K562 (cell line): ENCODE data around the gene ZNF618. TPM values are rescaled to one million over a fixed set of nuclear protein-coding genes. Genes with fewer than 3 reads are reported as not detected.

Experiments used
- ADNP ChIP-seq: fragments of 200-800 bp; sonication (Bioruptor generic); IDR thresholded peaks from 2 replicates; pipeline ENCODE4 v1.6.1; 2016; ENCODE audit warnings: missing genetic modification characterization, missing compliant biosample characterization
- BCOR ChIP-seq: fragments of 450-650 bp; IDR thresholded peaks from 2 replicates; pipeline ENCODE4 v1.6.1; 2016
- BHLHE40 ChIP-seq: IDR thresholded peaks from 2 replicates; pipeline ENCODE4 v1.6.1; 2011; ENCODE audit warnings: low read length, improper control_type of control experiment
- BRF2 ChIP-seq: IDR thresholded peaks from 3 replicates; pipeline ENCODE4 v1.6.1; 2011; ENCODE audit warnings: borderline replicate concordance, mild to moderate bottlenecking; ENCODE audit not compliant: insufficient read length, insufficient read depth
- CBX1 ChIP-seq: sonication (generic); IDR thresholded peaks from 2 replicates; pipeline ENCODE4 v1.6.1; 2016; ENCODE audit warnings: antibody characterized with exemption, low read depth, mild to moderate bottlenecking
- CTBP1 ChIP-seq: fragments of 450-650 bp; IDR thresholded peaks from 2 replicates; pipeline ENCODE4 v1.6.1; 2016; ENCODE audit warnings: borderline replicate concordance
- DIDO1 ChIP-seq: fragments of 450-650 bp; IDR thresholded peaks from 2 replicates; pipeline ENCODE4 v1.6.1; 2016; ENCODE audit warnings: low read depth, missing biosample characterization, missing genetic modification characterization
- DLX4 ChIP-seq: fragments of 250-450 bp; sonication (Bioruptor Pico); IDR thresholded peaks from 2 replicates; pipeline ENCODE4 v1.6.1; 2021; ENCODE audit warnings: mild to moderate bottlenecking
- FOXA3 ChIP-seq, 2 experiments: fragments of 450-650 bp in 1 of 2; sonication (generic) in 1 of 2; formaldehyde crosslinking; IDR thresholded peaks in 1 of 2; conservative IDR thresholded peaks in 1 of 2; 2 replicates each; pipeline versions ENCODE4 v1.4.0 to v1.8.0; 2020 to 2022; ENCODE audit warnings: mild to moderate bottlenecking in 2 of 2, missing genetic modification reagents in 1 of 2
- HDAC6 ChIP-seq: IDR thresholded peaks from 2 replicates; pipeline ENCODE4 v1.6.1; 2012; ENCODE audit warnings: low read depth, mild to moderate bottlenecking, control low read depth, inconsistent platforms, low read length, moderate library complexity
- HEY1 ChIP-seq: fragments of 250-450 bp; sonication (Bioruptor Pico); IDR thresholded peaks from 2 replicates; pipeline ENCODE4 v1.5.0; 2020; ENCODE audit warnings: mild to moderate bottlenecking, moderate library complexity, borderline replicate concordance
- ILF3 ChIP-seq: fragments of 450-650 bp; IDR thresholded peaks from 2 replicates; pipeline ENCODE4 v1.6.1; 2018; ENCODE audit warnings: antibody characterized with exemption, mild to moderate bottlenecking, moderate library complexity, borderline replicate concordance
- KAT2B ChIP-seq: IDR thresholded peaks from one replicate; pipeline ENCODE4 v1.6.1; 2012; ENCODE audit warnings: low read depth, mild to moderate bottlenecking, control low read depth, inconsistent platforms, low read length, moderate library complexity
- KDM1A ChIP-seq, 2 experiments: fragments of 450-650 bp; IDR thresholded peaks; 2 replicates each; pipeline ENCODE4 v1.6.1; 2016; ENCODE audit warnings: mild to moderate bottlenecking in 2 of 2
- KLF1 ChIP-seq: fragments of 450-650 bp; IDR thresholded peaks from 2 replicates; pipeline ENCODE4 v1.6.1; 2016; ENCODE audit warnings: missing genetic modification characterization, missing compliant biosample characterization
- MEIS2 ChIP-seq: fragments of 450-650 bp; IDR thresholded peaks from 2 replicates; pipeline ENCODE4 v1.6.1; 2014; ENCODE audit warnings: mild to moderate bottlenecking; ENCODE audit not compliant: partially characterized antibody
- NFYB ChIP-seq: IDR thresholded peaks from 2 replicates; pipeline ENCODE4 v1.6.1; 2011; ENCODE audit warnings: mild to moderate bottlenecking, moderate library complexity; ENCODE audit not compliant: insufficient read length; ENCODE audit errors: extremely low read depth
- TCF7L2 ChIP-seq: fragments of 150-350 bp; IDR thresholded peaks from 2 replicates; pipeline ENCODE4 v1.6.1; 2016; ENCODE audit warnings: low read depth, mild to moderate bottlenecking, low read length, moderate library complexity
- THRA ChIP-seq: fragments of 450-650 bp; IDR thresholded peaks from 2 replicates; pipeline ENCODE4 v1.6.1; 2017; ENCODE audit warnings: mild to moderate bottlenecking, moderate library complexity
- TOE1 ChIP-seq, 2 experiments: fragments of 450-650 bp in 1 of 2; sonication (generic) in 1 of 2; formaldehyde crosslinking in 1 of 2; IDR thresholded peaks; 2 replicates each; pipeline versions ENCODE4 v1.7.1 to v1.8.0; 2016 to 2022; ENCODE audit warnings: borderline replicate concordance in 2 of 2, mild to moderate bottlenecking in 2 of 2, antibody characterized with exemption in 1 of 2, inconsistent platforms in 1 of 2, low read depth in 1 of 2, missing genetic modification reagents in 1 of 2, moderate library complexity in 1 of 2
- ZBED1 ChIP-seq: IDR thresholded peaks from 2 replicates; pipeline ENCODE4 v1.6.1; 2014
- ZBTB12 ChIP-seq: fragments of 250-450 bp; sonication (Bioruptor Pico); IDR thresholded peaks from 2 replicates; pipeline ENCODE4 v1.4.0; 2020
- ZFX ChIP-seq: sonication (generic); formaldehyde crosslinking; IDR thresholded peaks from 2 replicates; pipeline ENCODE4 v1.8.0; 2022; ENCODE audit warnings: mild to moderate bottlenecking, missing genetic modification reagents, moderate library complexity
- ZNF316 ChIP-seq: fragments of 450-650 bp; IDR thresholded peaks from 2 replicates; pipeline ENCODE4 v1.6.1; 2016
- ZNF644 ChIP-seq: fragments of 200-800 bp; sonication (Bioruptor generic); IDR thresholded peaks from 2 replicates; pipeline ENCODE4 v1.6.1; 2016; ENCODE audit warnings: low read depth, missing genetic modification characterization, missing compliant biosample characterization
- polyA plus RNA-seq, 8 experiments: library from polyadenylated mRNA; depleted of rRNA in 4 of 8; stranded (reverse) in 5 of 8; unstranded in 3 of 8; fragments of >200 nt; fragmentation: Nextera tagmentation in 2 of 8; fragmentation: Illumina TruSeq in 1 of 8; extraction: Ambion mirVana in 2 of 8; extraction: Trizol in 1 of 8; gene quantifications; 2 replicates each; pipeline versions ENCODE4 v1.2.1 to v1.2.3, GENCODE V29; 2011 to 2014; ENCODE audit warnings: inconsistent platforms in 1 of 8, missing spikeins in 1 of 8
- total RNA-seq, 7 experiments: library from RNA; depleted of rRNA in 6 of 7; stranded (reverse); fragments of >200 nt in 6 of 7; fragmentation: Illumina TruSeq in 2 of 7; extraction: Trizol in 2 of 7; gene quantifications; 2 replicates each; pipeline versions ENCODE4 v1.2.1 to v1.2.3, GENCODE V29; 2011 to 2021; ENCODE audit warnings: low replicate concordance in 1 of 7

Gene ZNF618
- total and polyA plus RNA-seq, 9 of the 15 experiments (the other 6 are each of a cell fraction or from before 2014, with no cell fraction given): 0.08 to 13.7 (median 3.4) TPM

GRCh38 chr9:113929634-113930389 lies 53.7 kb downstream of the ZNF618 start (continued):
- TF ChIP-seq TOE1 (IDR thresholded peaks at IDR 0.05; ENCODE audit: borderline replicate concordance): peak; percentile 29; the same call in 1 of the 2 replicates
- no peak for TF ChIP-seq TOE1 (CRISPR knock-in tag; IDR thresholded peaks at IDR 0.05; ENCODE audit: borderline replicate concordance, low read depth)
- no peak for TF ChIP-seq NFYB
- TF ChIP-seq ZNF316: no peak
- peak; percentile 73 for TF ChIP-seq BCOR
- no peak for TF ChIP-seq HEY1 (CRISPR knock-in tag)
- no peak for TF ChIP-seq TCF7L2
- TF ChIP-seq ZBED1: no peak
- TF ChIP-seq FOXA3 (CRISPR knock-in tag; conservative IDR thresholded peaks at IDR 0.05 in 1 of 2, IDR thresholded peaks at IDR 0.05 in 1 of 2): peak in 1 of 2 experiments; percentile 54; a peak in 2 of 4 replicates
- no peak for TF ChIP-seq ILF3
- TF ChIP-seq ZBTB12 (CRISPR knock-in tag): no peak
- TF ChIP-seq BHLHE40: 0 out of 2 replicates have a peak, but pooled peaks have one; percentile 24
- TF ChIP-seq KLF1: no peak
- no peak for TF ChIP-seq ZFX (CRISPR knock-in tag)
- peak in 1 of 2 experiments; percentile 39; a peak in 2 of 4 replicates for TF ChIP-seq KDM1A (IDR thresholded peaks at IDR 0.05)
- no peak for TF ChIP-seq DIDO1
- peak; percentile 58; the same call in 1 of the 2 replicates for TF ChIP-seq ADNP
- TF ChIP-seq DLX4 (CRISPR knock-in tag): no peak
- TF ChIP-seq THRA: no peak
- TF ChIP-seq MEIS2: peak; percentile 46
- TF ChIP-seq KAT2B: no peak
- no peak for TF ChIP-seq ZNF644 (tag)
- TF ChIP-seq HDAC6: no peak
- TF ChIP-seq CTBP1: no peak
- TF ChIP-seq CBX1: 0 out of 2 replicates have a peak, but pooled peaks have one; percentile 21
- no peak for TF ChIP-seq BRF2
